ENCODE results near the gene OMP. TPM values are rescaled to one million over a fixed set of nuclear protein-coding genes. Genes with fewer than 3 reads are reported as not detected.

The OMP gene
- polyA plus RNA-seq, 3 donors: not detected

- no peaks in the 10 kb centered on the region for H3K79me2 ChIP-seq (ENCODE audit: insufficient read depth, low read length)
- peaks cover 40 to 52% (median 40%) of the 10 kb centered on the region in 3 donors for H3K27me3 Mint-ChIP-seq (ENCODE audit: low read depth in 3 of 3)
- H3K36me3 ChIP-seq (replicated peaks in 1 of 2; ENCODE audit: control insufficient read depth in 1 of 2, insufficient read depth in 2 of 2, low read length in 2 of 2): no peaks in the 10 kb centered on the region
- no peak for DNase-seq
- no peak overlapping the region for H3K4me3 Mint-ChIP-seq
- H3K36me3 Mint-ChIP-seq: no peaks in the 10 kb centered on the region
- H3K27ac ChIP-seq (ENCODE audit: low read depth in 1 of 2, low read length in 2 of 2): no peak overlapping the region
- no peaks in the 10 kb centered on the region for H3K4me1 Mint-ChIP-seq
- H3K9ac ChIP-seq (ENCODE audit: insufficient read depth, low read length, poor library complexity, severe bottlenecking): no peak overlapping the region
- WGBS (ENCODE audit: insufficient coverage): 26% methylated on average over 55 of the region's 55 CpGs
- H3K9me3 ChIP-seq (replicated peaks in 1 of 2; ENCODE audit: control insufficient read depth in 1 of 2, insufficient read depth in 1 of 2, low read length in 2 of 2): peaks cover 0 to 3% of the 10 kb centered on the region in 2 donors
- H3K27me3 ChIP-seq (ENCODE audit: control insufficient read depth in 2 of 2, insufficient read depth in 2 of 2, low read length in 2 of 2): peaks cover 7 to 33% of the 10 kb centered on the region in 2 donors
- no peaks in the 10 kb centered on the region for H4K20me1 ChIP-seq (ENCODE audit: insufficient read depth, low read length)
- H3K4me2 ChIP-seq (replicated peaks; ENCODE audit: extremely low read depth, low read length, poor library complexity, severe bottlenecking): no peak overlapping the region
- no peaks in the 10 kb centered on the region for H3K4me1 ChIP-seq (ENCODE audit: control insufficient read depth in 1 of 2, insufficient read depth in 2 of 2, low read length in 2 of 2)
- H2AFZ ChIP-seq (ENCODE audit: insufficient read depth, low read depth, low read length, poor library complexity, severe bottlenecking): no peak overlapping the region
- H3K9me3 Mint-ChIP-seq: peaks cover 0 to 2% (median 0%) of the 10 kb centered on the region in 7 donors
- no peak overlapping the region for H3K4me3 ChIP-seq (replicated peaks in 1 of 3; ENCODE audit: low read depth in 2 of 3, low read length in 3 of 3)
- intact Hi-C loops (cut with micrococcal nuclease): no loop called here
- TF ChIP-seq CTCF (IDR thresholded peaks at IDR 0.05): no peak
- H3K27ac Mint-ChIP-seq: no peak overlapping the region
Measured at GRCh38 chr11:77138106-77138649, 35.5 kb downstream of the OMP start.

GRCh38 chr11:77139201-77139600 lies 36.6 kb downstream of the OMP start:
- 88% methylated on average over 6 of the region's 8 CpGs for WGBS (ENCODE audit: insufficient coverage)

More at GRCh38 chr11:77139201-77139600, 36.6 kb downstream of the OMP start:
- intact Hi-C loops (cut with micrococcal nuclease): no loop called here
- Mint-ChIP-seq H3K36me3 (no peaks in the 10 kb centered on the region), H3K27ac (no peak overlapping the region), H3K9me3 (peaks cover 0 to 2% (median 0%) of the 10 kb centered on the region in 7 donors), H3K4me3 (peak overlapping the region in 1 of 2 donors; percentile 57), H3K27me3 (ENCODE audit: low read depth in 3 of 3) (peaks cover 40 to 55% (median 46%) of the 10 kb centered on the region in 3 donors), H3K4me1 (no peaks in the 10 kb centered on the region)
- no peak overlapping the region for H3K4me2 ChIP-seq (replicated peaks; ENCODE audit: extremely low read depth, low read length, poor library complexity, severe bottlenecking)
- H3K79me2 ChIP-seq (ENCODE audit: insufficient read depth, low read length): no peaks in the 10 kb centered on the region
- no peak overlapping the region for H3K27ac ChIP-seq (ENCODE audit: low read depth in 1 of 2, low read length in 2 of 2)
- H3K9me3 ChIP-seq (replicated peaks in 1 of 2; ENCODE audit: control insufficient read depth in 1 of 2, insufficient read depth in 1 of 2, low read length in 2 of 2): peaks cover 0 to 3% of the 10 kb centered on the region in 2 donors
- no peaks in the 10 kb centered on the region for H3K4me1 ChIP-seq (ENCODE audit: control insufficient read depth in 1 of 2, insufficient read depth in 2 of 2, low read length in 2 of 2)
- H2AFZ ChIP-seq (ENCODE audit: insufficient read depth, low read depth, low read length, poor library complexity, severe bottlenecking): no peak overlapping the region
- no peaks in the 10 kb centered on the region for H4K20me1 ChIP-seq (ENCODE audit: insufficient read depth, low read length)
- H3K4me3 ChIP-seq (replicated peaks in 1 of 3; ENCODE audit: low read depth in 2 of 3, low read length in 3 of 3): no peak overlapping the region
- no peak for TF ChIP-seq CTCF (IDR thresholded peaks at IDR 0.05)
- DNase-seq: no peak
- no peak overlapping the region for H3K9ac ChIP-seq (ENCODE audit: insufficient read depth, low read length, poor library complexity, severe bottlenecking)
- H3K36me3 ChIP-seq (replicated peaks in 1 of 2; ENCODE audit: control insufficient read depth in 1 of 2, insufficient read depth in 2 of 2, low read length in 2 of 2): no peaks in the 10 kb centered on the region
- H3K27me3 ChIP-seq (ENCODE audit: control insufficient read depth in 2 of 2, insufficient read depth in 2 of 2, low read length in 2 of 2): peaks cover 7 to 33% of the 10 kb centered on the region in 2 donors
